ENCODE results near the gene ASPM.
"Not testable (repeated sequence)": the region's sequence is repeated elsewhere in the genome, so short reads cannot be mapped to it uniquely, and the experiment has no call there.

Gene ASPM

GRCh38 chr1:197041486-197042353 is 104.7 kb downstream of the ASPM start:
- TF ChIP-seq CTCF (IDR thresholded peaks at IDR 0.05; ENCODE audit: low read depth, low read length) = no peak
- H3K27ac ChIP-seq = no peak overlapping the region
- H3K4me3 ChIP-seq (ENCODE audit: low read depth, low read length) = no peak overlapping the region
- H3K27me3 ChIP-seq (ENCODE audit: insufficient read depth, low read depth, severe bottlenecking) = no peaks in the 10 kb centered on the region
- H3K9me3 ChIP-seq (ENCODE audit: severe bottlenecking) = no peaks in the 10 kb centered on the region
- no peak for DNase-seq
- H3K36me3 ChIP-seq = no peaks in the 10 kb centered on the region

DNA sequence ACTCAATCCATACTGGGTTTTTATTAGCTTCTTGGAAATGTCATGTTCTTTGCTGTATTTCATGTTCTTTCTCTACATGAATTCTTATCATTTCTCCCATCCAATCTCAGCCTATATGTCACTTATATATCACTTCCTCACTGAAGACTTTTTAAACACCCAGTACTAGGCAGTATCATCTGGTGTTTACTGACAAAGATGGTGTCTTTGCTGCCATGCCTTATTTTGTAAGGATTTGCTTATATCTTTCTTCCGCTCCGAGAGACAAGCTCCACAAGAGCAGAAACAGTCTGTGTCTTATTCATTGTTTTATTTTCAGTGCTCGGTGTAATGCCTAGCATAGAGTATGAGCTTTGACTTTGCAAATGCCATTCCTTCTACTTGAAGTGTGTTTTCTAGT is 109.6 kb downstream of the ASPM start:
- no peaks in the 10 kb centered on the region for H3K9me3 ChIP-seq (ENCODE audit: severe bottlenecking)
- no peak for TF ChIP-seq CTCF (IDR thresholded peaks at IDR 0.05; ENCODE audit: low read depth, low read length)
- H3K36me3 ChIP-seq = no peaks in the 10 kb centered on the region
- H3K27me3 ChIP-seq (ENCODE audit: insufficient read depth, low read depth, severe bottlenecking) = no peaks in the 10 kb centered on the region
- DNase-seq = no peak
- no peak overlapping the region for H3K4me3 ChIP-seq (ENCODE audit: low read depth, low read length)
- no peak overlapping the region for H3K27ac ChIP-seq

- H3K27me3 ChIP-seq (ENCODE audit: insufficient read depth, low read depth, severe bottlenecking); H3K9me3 ChIP-seq (ENCODE audit: severe bottlenecking); H3K36me3 ChIP-seq; H3K27ac ChIP-seq; DNase-seq; H3K4me3 ChIP-seq (ENCODE audit: low read depth, low read length): not testable (repeated sequence)
These were observed 111.7 kb downstream of the ASPM start for GRCh38 chr1:197034631-197035339.

All from WERI-Rb-1 (cell line).